Breast epithelium (tissue), 4 donors: Measurements from ENCODE around the gene GID8. TPM values are rescaled to one million over a fixed set of nuclear protein-coding genes. Genes with fewer than 3 reads are reported as not detected.

Source experiments
- DNase-seq, 2 donors: peaks; one replicate each; pipeline ENCODE4 v3.0.0-alpha.2; 2019; ENCODE audit warnings: low spot score in 2 of 2
- H3K27ac ChIP-seq, 2 donors: fragments of 200-600 bp; sonication (generic) in 1 of 2; one replicate each; pipeline ENCODE4 v1.5.1; 2016 to 2019; ENCODE audit warnings: mild to moderate bottlenecking in 1 of 2
- H3K27me3 ChIP-seq, 2 donors: fragments of 200-600 bp; sonication (generic) in 1 of 2; one replicate each; pipeline versions ENCODE4 v1.5.1 to v1.6.0; 2017 to 2019; ENCODE audit warnings: control low read depth in 1 of 2, mild to moderate bottlenecking in 1 of 2
- H3K36me3 ChIP-seq: fragments of 200-600 bp; one replicate; pipeline ENCODE4 v1.5.1; 2019
- H3K4me1 ChIP-seq, 2 donors: fragments of 200-600 bp; sonication (generic); one replicate each; pipeline ENCODE4 v1.5.1; 2016 to 2019; ENCODE audit warnings: control low read depth in 1 of 2
- H3K4me3 ChIP-seq, 3 donors: fragments of 200-600 bp; sonication (generic); 1 replicate in 2 of 3; 2 replicates in 1 of 3; pipeline ENCODE4 v1.5.1; 2016 to 2019; ENCODE audit warnings: mild to moderate bottlenecking in 3 of 3, moderate library complexity in 2 of 3
- H3K9me3 ChIP-seq, 2 donors: fragments of 200-600 bp; sonication (generic) in 1 of 2; one replicate each; pipeline ENCODE4 v1.5.1; 2016 to 2019; ENCODE audit warnings: control low read depth in 1 of 2
- CTCF ChIP-seq, 3 donors: fragments of 450-650 bp; IDR thresholded peaks; one replicate each; pipeline ENCODE4 v1.5.1; 2016 to 2017; ENCODE audit warnings: antibody characterized with exemption in 3 of 3, mild to moderate bottlenecking in 3 of 3, moderate library complexity in 3 of 3
- POLR2A ChIP-seq: fragments of 450-650 bp; IDR thresholded peaks from one replicate; pipeline ENCODE4 v1.6.1; 2016; ENCODE audit warnings: antibody characterized with exemption, mild to moderate bottlenecking, moderate library complexity
- POLR2AphosphoS5 ChIP-seq, 3 donors: sonication (generic); formaldehyde crosslinking; IDR thresholded peaks; one replicate each; pipeline ENCODE4 v1.6.1; 2017; ENCODE audit warnings: antibody characterized with exemption in 3 of 3
- intact Hi-C: fragments of 100-400 bp; cut with DNase I; formaldehyde crosslinking; loops from one replicate; pipeline ENCODE4 v1.15.1; 2023; ENCODE audit warnings: low total_unique reads
- total RNA-seq, 3 donors: library from RNA; depleted of rRNA; stranded (reverse); fragments of >200 nt; gene quantifications; one replicate each; pipeline ENCODE4 v1.1.0, GENCODE V29; 2016

The GID8 gene
- total RNA-seq, 3 donors from 2014 or later, result 30.2 to 36.7 (median 31.8) TPM

DNA sequence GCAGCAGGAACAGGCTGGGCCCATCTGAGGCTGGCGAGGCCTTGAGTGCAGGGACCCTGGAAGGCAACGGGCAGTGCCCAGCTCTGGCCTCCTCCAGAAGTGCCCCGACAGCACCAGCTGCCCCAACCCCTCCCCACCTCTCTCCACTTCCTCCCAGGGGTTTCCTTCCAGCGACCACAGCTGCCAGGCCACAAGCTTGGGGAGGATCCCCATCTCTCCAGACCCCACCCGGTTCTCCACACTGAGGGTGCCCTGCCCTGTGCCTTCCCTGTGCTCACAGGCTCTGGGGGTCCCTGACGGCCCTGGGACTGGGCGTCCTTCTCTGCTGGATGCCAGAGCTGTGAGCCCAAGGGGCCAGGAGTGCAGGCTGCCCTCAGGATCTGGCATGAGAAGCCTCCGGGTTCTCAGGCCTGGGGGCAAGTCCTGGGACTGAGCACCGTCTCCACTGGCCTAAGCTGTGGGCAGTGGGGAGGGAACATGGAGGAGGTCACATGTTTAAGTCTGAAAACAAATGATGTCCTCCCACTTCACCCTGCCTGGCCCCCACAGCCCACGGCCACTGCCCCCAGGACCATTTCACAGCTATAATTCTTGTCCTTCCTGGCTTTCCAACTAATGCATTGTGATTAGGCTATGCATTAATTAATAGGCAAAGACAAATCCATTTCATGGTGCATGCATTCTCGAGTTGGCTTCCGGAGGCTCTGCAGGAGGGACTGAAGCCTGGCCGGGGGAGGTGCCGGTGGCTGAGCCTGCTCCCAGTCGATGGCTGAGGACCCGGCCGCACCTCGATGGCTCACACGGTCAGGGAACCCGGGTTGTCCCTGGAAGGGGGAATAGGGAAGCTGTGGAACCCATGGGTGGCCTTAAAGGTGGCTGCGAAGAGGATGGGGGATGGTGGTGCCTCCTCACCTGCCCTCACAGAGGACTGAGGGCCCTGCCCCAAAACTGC, 44.5 kb downstream of the GID8 start:
- Histone ChIP-seq H3K4me3 (no peak overlapping the region), H3K36me3 (no peaks in the 10 kb centered on the region), H3K4me1 (no peaks in the 10 kb centered on the region), H3K9me3 (no peaks in the 10 kb centered on the region), H3K27ac (no peak overlapping the region), H3K27me3 (peaks cover 4 to 90% of the 10 kb centered on the region in 2 donors)
- no peak for TF ChIP-seq POLR2AphosphoS5 (IDR thresholded peaks at IDR 0.05)
- no peak for TF ChIP-seq POLR2A
- TF ChIP-seq CTCF (IDR thresholded peaks at IDR 0.05), result no peak
- DNase-seq, result no peak
- intact Hi-C loops, result no loop called here

GRCh38 chr20:62983210-62983609, 45.3 kb downstream of the GID8 start:
- Histone ChIP-seq H3K4me3 (no peak overlapping the region), H3K4me1 (no peaks in the 10 kb centered on the region), H3K9me3 (no peaks in the 10 kb centered on the region), H3K36me3 (no peaks in the 10 kb centered on the region), H3K27me3 (peaks cover 4 to 87% of the 10 kb centered on the region in 2 donors), H3K27ac (no peak overlapping the region)
- intact Hi-C loops, result no loop called here
- TF ChIP-seq CTCF (IDR thresholded peaks at IDR 0.05), result no peak
- no peak for TF ChIP-seq POLR2AphosphoS5 (IDR thresholded peaks at IDR 0.05)
- TF ChIP-seq POLR2A, result no peak
- DNase-seq, result no peak

DNA sequence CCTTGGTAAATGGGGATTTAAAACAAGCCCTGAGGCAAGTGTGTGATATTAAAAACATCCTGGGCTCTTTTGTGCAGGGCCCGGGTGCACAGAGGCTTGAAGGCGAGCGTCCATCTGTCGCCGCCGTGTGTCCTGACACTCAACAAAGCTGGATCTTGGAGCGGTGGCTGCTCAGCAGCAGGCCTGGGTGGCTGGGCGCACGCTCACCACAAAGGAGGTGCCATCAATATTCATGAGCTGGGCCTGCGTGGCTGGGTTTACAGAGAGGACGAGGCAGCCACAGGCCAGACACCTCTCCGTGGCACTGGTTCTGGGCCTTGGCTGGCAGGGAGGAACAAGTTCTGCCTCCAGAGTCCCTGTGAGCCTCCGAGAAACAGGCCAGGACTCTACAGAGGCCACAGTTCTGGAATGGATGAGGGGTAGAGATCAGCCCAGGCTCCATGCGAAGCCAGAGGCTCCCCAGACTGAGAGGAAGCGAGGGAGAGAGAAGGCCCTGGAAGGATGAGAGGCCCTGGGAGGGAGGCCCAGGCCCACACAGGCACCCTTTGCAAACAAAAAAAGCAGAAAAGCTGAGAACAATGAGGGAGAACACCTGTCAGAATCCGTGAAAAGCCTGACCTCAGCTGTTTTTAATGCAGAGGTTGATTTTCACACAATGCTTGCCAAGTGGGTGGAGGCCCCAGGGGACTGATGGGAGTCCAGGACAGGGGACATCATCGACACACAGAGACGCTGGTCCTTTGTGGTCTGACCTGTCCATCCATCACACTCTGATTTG, 46.9 kb downstream of the GID8 start:
- intact Hi-C loops, result no loop called here
- no peaks in the 10 kb centered on the region for H3K4me1 ChIP-seq
- TF ChIP-seq POLR2A (no peak), POLR2AphosphoS5 (IDR thresholded peaks at IDR 0.05) (no peak), CTCF (IDR thresholded peaks at IDR 0.05) (no peak)
- H3K36me3 ChIP-seq, result no peaks in the 10 kb centered on the region
- no peaks in the 10 kb centered on the region for H3K9me3 ChIP-seq
- no peak overlapping the region for H3K27ac ChIP-seq
- H3K27me3 ChIP-seq, result peaks cover 4 to 84% of the 10 kb centered on the region in 2 donors
- DNase-seq, result no peak
- no peak overlapping the region for H3K4me3 ChIP-seq

- Histone ChIP-seq H3K4me1 (no peaks in the 10 kb centered on the region), H3K36me3 (no peaks in the 10 kb centered on the region), H3K4me3 (no peak overlapping the region), H3K9me3 (no peaks in the 10 kb centered on the region), H3K27me3 (peaks cover 4 to 82% of the 10 kb centered on the region in 2 donors), H3K27ac (no peak overlapping the region)
- intact Hi-C loops, result no loop called here
- DNase-seq, result no peak
- TF ChIP-seq CTCF (IDR thresholded peaks at IDR 0.05) (no peak), POLR2A (no peak), POLR2AphosphoS5 (IDR thresholded peaks at IDR 0.05) (no peak)
Observed at GRCh38 chr20:62985444-62985778, 47.5 kb downstream of the GID8 start.

- Histone ChIP-seq H3K4me3 (no peak overlapping the region), H3K9me3 (no peaks in the 10 kb centered on the region), H3K4me1 (no peaks in the 10 kb centered on the region), H3K27me3 (peaks cover 6 to 82% of the 10 kb centered on the region in 2 donors), H3K27ac (no peak overlapping the region), H3K36me3 (no peaks in the 10 kb centered on the region)
- DNase-seq, result no peak
- TF ChIP-seq POLR2AphosphoS5 (IDR thresholded peaks at IDR 0.05) (no peak), CTCF (IDR thresholded peaks at IDR 0.05) (no peak)
- intact Hi-C loops, result no loop called here
Observed at GRCh38 chr20:62986257-62986800, 48.4 kb downstream of the GID8 start.
